Upper lobe of left lung (tissue), 6 donors: ENCODE results near the gene SLC44A5. TPM values are rescaled to one million over a fixed set of nuclear protein-coding genes. Genes with fewer than 3 reads are reported as not detected.
"Not testable (repeated sequence)": the region's sequence is repeated elsewhere in the genome, so short reads cannot be mapped to it uniquely, and the experiment has no call there.

Source experiments
- ATAC-seq, 2 donors: fragments of 200-7000 bp; cut with Tn5 transposase; one replicate each; pipeline ENCODE4 v1.9.1; 2022; ENCODE audit warnings: mild to moderate bottlenecking in 2 of 2, moderate library complexity in 2 of 2; ENCODE audit not compliant: low FRiP score in 2 of 2
- DNase-seq, 2 donors: peaks; one replicate each; pipeline ENCODE4 v3.0.0-alpha.2; 2019 to 2020
- H3K27ac ChIP-seq, 4 donors: fragments of 200-600 bp; sonication (generic); one replicate each; pipeline ENCODE4 v1.5.1; 2016 to 2019
- H3K27me3 ChIP-seq, 4 donors: fragments of 200-600 bp; sonication (generic); one replicate each; pipeline ENCODE4 v1.5.1; 2017 to 2019
- H3K36me3 ChIP-seq, 4 donors: fragments of 200-600 bp; sonication (generic); one replicate each; pipeline ENCODE4 v1.5.1; 2016 to 2019
- H3K4me1 ChIP-seq, 4 donors: fragments of 200-600 bp; sonication (generic); one replicate each; pipeline ENCODE4 v1.5.1; 2018 to 2019
- H3K4me3 ChIP-seq, 4 donors: fragments of 200-600 bp; sonication (generic); one replicate each; pipeline ENCODE4 v1.5.1; 2017 to 2019; ENCODE audit warnings: mild to moderate bottlenecking in 2 of 4, moderate library complexity in 1 of 4
- H3K9me3 ChIP-seq, 4 donors: fragments of 200-600 bp; sonication (generic); one replicate each; pipeline ENCODE4 v1.5.1; 2018 to 2019
- EP300 ChIP-seq, 4 donors: sonication (generic); formaldehyde crosslinking; IDR thresholded peaks; one replicate each; pipeline ENCODE4 v1.5.1; 2017; ENCODE audit warnings: antibody characterized with exemption in 4 of 4, control low read depth in 2 of 4
- POLR2A ChIP-seq, 4 donors: fragments of 450-650 bp; IDR thresholded peaks; one replicate each; pipeline ENCODE4 v1.5.1; 2016 to 2017; ENCODE audit warnings: antibody characterized with exemption in 4 of 4, mild to moderate bottlenecking in 2 of 4
- POLR2AphosphoS5 ChIP-seq, 2 donors: sonication (generic); formaldehyde crosslinking; IDR thresholded peaks; one replicate each; pipeline ENCODE4 v1.5.1; 2017; ENCODE audit warnings: antibody characterized with exemption in 2 of 2
- WGBS, 2 donors: methylation state at CpG; one replicate each; pipeline ENCODE4 v1.1.5; 2017 to 2018; 5-methylcytosine and 5-hydroxymethylcytosine counted together
- total RNA-seq, 6 donors: library from RNA; depleted of rRNA in 4 of 6; stranded (reverse); fragments of >200 nt in 4 of 6; gene quantifications; one replicate each; pipeline versions ENCODE4 v1.1.0 to v1.2.1, GENCODE V29; 2016 to 2021
- TF ChIP-seq, protein P1 (sequence below), 6 experiments: fragments of 450-650 bp in 4 of 6; fragments of 200-600 bp in 2 of 6; sonication (generic) in 2 of 6; IDR thresholded peaks; one replicate each; pipeline ENCODE4 v1.5.1; 2016 to 2019; ENCODE audit warnings: antibody characterized with exemption in 6 of 6
- donor health status: DM: no; HTN: no; CAD: no; lungs with moderate emphysema.
- donor health status: DM: no; HTN: yes; CAD: no; lungs with severe emphysema.

SLC44A5 gene
- total RNA-seq, 6 donors from 2014 or later: 0.11 to 4.2 (median 0.40) TPM; not detected in 1

DNA sequence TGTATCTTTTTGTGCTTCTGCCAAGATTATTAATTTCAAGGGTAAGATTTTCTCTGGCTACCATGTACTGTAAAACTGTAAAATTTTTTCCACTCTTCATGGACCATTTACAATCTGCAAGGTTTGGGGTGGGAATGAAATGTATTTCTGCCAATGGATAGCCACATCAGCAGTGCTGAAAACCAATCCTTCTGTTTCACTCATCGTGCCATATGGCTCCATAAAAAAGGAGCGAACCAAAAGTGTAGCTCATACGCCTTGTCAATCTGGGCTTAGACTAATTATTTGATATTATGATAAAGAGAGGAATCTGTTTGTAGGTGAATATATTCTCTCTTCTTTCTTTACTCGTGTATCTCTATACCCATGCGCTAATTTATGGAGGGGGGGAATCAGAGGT is 3.0 kb upstream of the SLC44A5 start:
- Histone ChIP-seq H3K27me3 (peaks cover 0 to 30% (median 12%) of the 10 kb centered on the region in 4 donors), H3K4me3 (no peak overlapping the region), H3K4me1 (peaks cover 19 to 29% (median 20%) of the 10 kb centered on the region in 4 donors), H3K9me3 (no peaks in the 10 kb centered on the region), H3K27ac (no peak overlapping the region), H3K36me3 (no peaks in the 10 kb centered on the region)
- ATAC-seq (no peak), DNase-seq (no peak)
- 67 to 71% methylated on average over 5 of the region's 5 CpGs for WGBS, 2 donors
- TF ChIP-seq POLR2AphosphoS5 (IDR thresholded peaks at IDR 0.05) (no peak), POLR2A (IDR thresholded peaks at IDR 0.05) (no peak), EP300 (IDR thresholded peaks at IDR 0.05) (no peak)
- TF ChIP-seq, protein P1, sequence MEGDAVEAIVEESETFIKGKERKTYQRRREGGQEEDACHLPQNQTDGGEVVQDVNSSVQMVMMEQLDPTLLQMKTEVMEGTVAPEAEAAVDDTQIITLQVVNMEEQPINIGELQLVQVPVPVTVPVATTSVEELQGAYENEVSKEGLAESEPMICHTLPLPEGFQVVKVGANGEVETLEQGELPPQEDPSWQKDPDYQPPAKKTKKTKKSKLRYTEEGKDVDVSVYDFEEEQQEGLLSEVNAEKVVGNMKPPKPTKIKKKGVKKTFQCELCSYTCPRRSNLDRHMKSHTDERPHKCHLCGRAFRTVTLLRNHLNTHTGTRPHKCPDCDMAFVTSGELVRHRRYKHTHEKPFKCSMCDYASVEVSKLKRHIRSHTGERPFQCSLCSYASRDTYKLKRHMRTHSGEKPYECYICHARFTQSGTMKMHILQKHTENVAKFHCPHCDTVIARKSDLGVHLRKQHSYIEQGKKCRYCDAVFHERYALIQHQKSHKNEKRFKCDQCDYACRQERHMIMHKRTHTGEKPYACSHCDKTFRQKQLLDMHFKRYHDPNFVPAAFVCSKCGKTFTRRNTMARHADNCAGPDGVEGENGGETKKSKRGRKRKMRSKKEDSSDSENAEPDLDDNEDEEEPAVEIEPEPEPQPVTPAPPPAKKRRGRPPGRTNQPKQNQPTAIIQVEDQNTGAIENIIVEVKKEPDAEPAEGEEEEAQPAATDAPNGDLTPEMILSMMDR (IDR thresholded peaks at IDR 0.05): no peak

GRCh38 chr1:75612976-75613375 is 2.1 kb upstream of the SLC44A5 start:
- Histone ChIP-seq H3K36me3 (no peaks in the 10 kb centered on the region), H3K4me1 (peaks cover 19 to 29% (median 20%) of the 10 kb centered on the region in 4 donors), H3K27ac (no peak overlapping the region), H3K9me3 (no peaks in the 10 kb centered on the region), H3K27me3 (peaks cover 0 to 30% (median 12%) of the 10 kb centered on the region in 4 donors), H3K4me3 (no peak overlapping the region)
- DNase-seq (no peak), ATAC-seq (no peak)
- no peak for TF ChIP-seq POLR2A (IDR thresholded peaks at IDR 0.05)
- TF ChIP-seq, protein P1 (IDR thresholded peaks at IDR 0.05): no peak
- TF ChIP-seq POLR2AphosphoS5 (IDR thresholded peaks at IDR 0.05): no peak
- TF ChIP-seq EP300 (IDR thresholded peaks at IDR 0.05): no peak
- WGBS, 2 donors: 65 to 84% methylated on average over 3 of the region's 3 CpGs

DNA sequence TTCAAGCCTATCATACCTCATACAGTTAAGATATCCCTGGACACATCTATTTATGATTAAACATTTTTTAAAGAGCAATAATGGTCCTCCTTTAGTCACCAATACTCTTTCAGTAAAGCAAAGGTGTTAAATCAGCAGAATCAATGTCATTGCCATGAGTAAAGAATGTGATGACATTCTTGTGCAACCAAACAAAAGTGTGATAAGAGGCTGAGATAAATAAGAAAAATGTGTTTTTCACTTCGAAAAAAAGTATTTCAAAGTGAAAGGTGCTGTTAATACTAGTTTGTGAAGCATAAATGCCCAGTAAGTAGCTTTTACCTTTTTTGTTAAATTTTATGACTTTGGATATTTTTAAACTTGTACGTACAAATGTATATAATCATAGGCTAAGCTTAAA is 8.4 kb downstream of the SLC44A5 start:
- 45 to 47% methylated on average over 2 of the region's 2 CpGs for WGBS, 2 donors
- Histone ChIP-seq H3K27ac (no peak overlapping the region), H3K27me3 (no peaks in the 10 kb centered on the region), H3K36me3 (no peaks in the 10 kb centered on the region), H3K4me1 (no peaks in the 10 kb centered on the region), H3K4me3 (no peak overlapping the region), H3K9me3 (no peaks in the 10 kb centered on the region)
- DNase-seq (no peak), ATAC-seq (no peak)
- TF ChIP-seq EP300 (IDR thresholded peaks at IDR 0.05) (no peak), POLR2A (IDR thresholded peaks at IDR 0.05) (no peak), POLR2AphosphoS5 (IDR thresholded peaks at IDR 0.05) (no peak)
- TF ChIP-seq, protein P1 (IDR thresholded peaks at IDR 0.05): no peak

DNA sequence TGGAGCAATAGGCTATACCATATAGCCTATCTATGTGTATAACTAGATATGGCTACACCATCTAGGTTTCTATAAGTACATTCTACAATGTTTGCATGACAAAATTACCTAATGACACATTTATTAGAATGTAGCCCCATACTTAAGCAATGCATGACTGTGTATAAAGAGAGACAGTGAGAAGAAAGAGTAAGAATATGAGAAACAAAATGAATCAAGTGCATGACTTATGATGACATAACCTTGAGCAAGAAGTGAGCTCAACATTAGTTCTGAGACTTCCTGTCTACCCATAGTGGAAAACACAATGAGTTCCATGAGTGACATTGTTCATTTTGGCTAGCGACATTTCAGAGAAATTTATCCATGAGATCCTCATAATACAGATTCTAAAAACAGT is 10.1 kb downstream of the SLC44A5 start:
- Histone ChIP-seq H3K4me3 (no peak overlapping the region), H3K36me3 (no peaks in the 10 kb centered on the region), H3K27me3 (no peaks in the 10 kb centered on the region), H3K4me1 (no peaks in the 10 kb centered on the region), H3K27ac (no peak overlapping the region), H3K9me3 (no peaks in the 10 kb centered on the region)
- 67 to 68% methylated on average over 1 of the region's 1 CpG for WGBS, 2 donors
- DNase-seq: no peak
- TF ChIP-seq POLR2AphosphoS5 (IDR thresholded peaks at IDR 0.05) (no peak), EP300 (IDR thresholded peaks at IDR 0.05) (no peak), POLR2A (IDR thresholded peaks at IDR 0.05) (no peak)
- TF ChIP-seq, protein P1 (IDR thresholded peaks at IDR 0.05): no peak
- no peak for ATAC-seq

GRCh38 chr1:75594327-75594726 is 16.6 kb downstream of the SLC44A5 start:
- Histone ChIP-seq H3K4me1 (no peaks in the 10 kb centered on the region), H3K27ac (no peak overlapping the region), H3K36me3 (no peaks in the 10 kb centered on the region), H3K9me3 (no peaks in the 10 kb centered on the region), H3K4me3 (no peak overlapping the region), H3K27me3 (no peaks in the 10 kb centered on the region)
- no peak for DNase-seq
- TF ChIP-seq POLR2AphosphoS5 (IDR thresholded peaks at IDR 0.05) (no peak), EP300 (IDR thresholded peaks at IDR 0.05) (no peak), POLR2A (IDR thresholded peaks at IDR 0.05) (no peak)
- TF ChIP-seq, protein P1 (IDR thresholded peaks at IDR 0.05): no peak
- ATAC-seq: no peak
- WGBS, 2 donors: 88% methylated on average over 3 of the region's 3 CpGs

GRCh38 chr1:75593457-75593856 is 17.5 kb downstream of the SLC44A5 start:
- not testable (repeated sequence) for H3K27me3 ChIP-seq, H3K4me3 ChIP-seq, ATAC-seq, H3K9me3 ChIP-seq, H3K27ac ChIP-seq, DNase-seq, H3K36me3 ChIP-seq, H3K4me1 ChIP-seq
- 72 to 79% methylated on average over 3 of the region's 3 CpGs for WGBS, 2 donors
